Measurements from ENCODE around the gene DIP2B.

The DIP2B gene

DNA sequence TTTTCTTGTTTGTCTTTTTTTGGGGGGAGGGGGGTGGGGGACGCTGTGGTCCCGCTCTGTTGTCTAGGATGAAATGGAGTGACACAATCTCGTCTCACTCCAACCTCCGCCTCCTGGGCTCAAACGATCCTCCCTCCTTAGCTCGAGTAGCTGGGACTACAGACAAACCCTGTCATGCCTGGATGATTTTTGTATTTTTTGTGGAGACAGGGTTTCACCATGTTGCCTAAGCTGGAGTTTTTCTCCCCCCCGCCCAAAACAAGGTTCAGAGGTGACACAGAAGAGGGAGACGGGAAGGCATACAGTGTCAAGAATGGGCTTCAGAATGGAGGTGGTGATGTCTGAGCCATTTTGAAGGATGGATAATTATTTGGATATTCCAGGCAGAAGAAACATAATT is 142.2 kb downstream of the DIP2B start:
- no peak overlapping the region for H3K9ac ChIP-seq (ENCODE audit: low read length)
- no peak overlapping the region for H3K4me2 ChIP-seq (ENCODE audit: low read length)
- no peaks in the 10 kb centered on the region for H4K20me1 ChIP-seq (ENCODE audit: insufficient read depth, low read length)
- no peaks in the 10 kb centered on the region for H3K36me3 ChIP-seq (replicated peaks; ENCODE audit: low read depth, low read length)
- no peak overlapping the region for H3K4me3 ChIP-seq (ENCODE audit: low read length)
- TF ChIP-seq EZH2phosphoT487 (IDR thresholded peaks at IDR 0.05; ENCODE audit: low read depth) = no peak
- TF ChIP-seq, protein P1, sequence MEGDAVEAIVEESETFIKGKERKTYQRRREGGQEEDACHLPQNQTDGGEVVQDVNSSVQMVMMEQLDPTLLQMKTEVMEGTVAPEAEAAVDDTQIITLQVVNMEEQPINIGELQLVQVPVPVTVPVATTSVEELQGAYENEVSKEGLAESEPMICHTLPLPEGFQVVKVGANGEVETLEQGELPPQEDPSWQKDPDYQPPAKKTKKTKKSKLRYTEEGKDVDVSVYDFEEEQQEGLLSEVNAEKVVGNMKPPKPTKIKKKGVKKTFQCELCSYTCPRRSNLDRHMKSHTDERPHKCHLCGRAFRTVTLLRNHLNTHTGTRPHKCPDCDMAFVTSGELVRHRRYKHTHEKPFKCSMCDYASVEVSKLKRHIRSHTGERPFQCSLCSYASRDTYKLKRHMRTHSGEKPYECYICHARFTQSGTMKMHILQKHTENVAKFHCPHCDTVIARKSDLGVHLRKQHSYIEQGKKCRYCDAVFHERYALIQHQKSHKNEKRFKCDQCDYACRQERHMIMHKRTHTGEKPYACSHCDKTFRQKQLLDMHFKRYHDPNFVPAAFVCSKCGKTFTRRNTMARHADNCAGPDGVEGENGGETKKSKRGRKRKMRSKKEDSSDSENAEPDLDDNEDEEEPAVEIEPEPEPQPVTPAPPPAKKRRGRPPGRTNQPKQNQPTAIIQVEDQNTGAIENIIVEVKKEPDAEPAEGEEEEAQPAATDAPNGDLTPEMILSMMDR (IDR thresholded peaks at IDR 0.05; ENCODE audit: low read depth, low read length) = no peak
- no peaks in the 10 kb centered on the region for H3K9me3 ChIP-seq (ENCODE audit: insufficient read depth, low read length)
- H3K4me1 ChIP-seq (ENCODE audit: low read length) = no peaks in the 10 kb centered on the region
- H3K27ac ChIP-seq (ENCODE audit: low read length) = no peak overlapping the region
- H3K79me2 ChIP-seq (ENCODE audit: low read length) = no peaks in the 10 kb centered on the region
- H3K27me3 ChIP-seq (ENCODE audit: low read depth, low read length) = no peaks in the 10 kb centered on the region
- no peak overlapping the region for H2AFZ ChIP-seq (ENCODE audit: low read depth, low read length)

DNA sequence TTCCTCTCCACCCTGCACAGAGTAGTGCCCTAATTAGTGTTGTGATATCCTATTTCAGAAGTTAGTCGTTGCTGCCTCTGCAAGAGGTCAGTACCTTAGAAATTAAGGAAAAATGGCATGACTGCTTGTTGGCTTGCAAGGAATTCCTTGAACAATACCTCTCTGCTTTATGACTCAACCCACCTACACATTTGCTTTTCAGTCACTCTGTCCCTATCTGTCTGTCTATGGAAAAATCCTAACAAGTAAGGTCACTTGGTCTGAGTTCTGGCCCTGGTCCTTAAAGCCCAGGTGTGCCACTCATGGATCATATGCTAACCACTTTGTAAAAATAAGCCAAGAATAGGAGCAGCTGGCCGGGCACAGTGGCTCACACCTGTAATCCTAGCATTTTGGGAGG is 142.7 kb downstream of the DIP2B start:
- H2AFZ ChIP-seq (ENCODE audit: low read depth, low read length) = no peak overlapping the region
- H3K4me1 ChIP-seq (ENCODE audit: low read length) = no peaks in the 10 kb centered on the region
- no peak overlapping the region for H3K4me3 ChIP-seq (ENCODE audit: low read length)
- H3K27me3 ChIP-seq (ENCODE audit: low read depth, low read length) = no peaks in the 10 kb centered on the region
- TF ChIP-seq EZH2phosphoT487 (IDR thresholded peaks at IDR 0.05; ENCODE audit: low read depth) = no peak
- TF ChIP-seq, protein P1 (IDR thresholded peaks at IDR 0.05; ENCODE audit: low read depth, low read length) = no peak
- no peaks in the 10 kb centered on the region for H4K20me1 ChIP-seq (ENCODE audit: insufficient read depth, low read length)
- no peak overlapping the region for H3K9ac ChIP-seq (ENCODE audit: low read length)
- H3K4me2 ChIP-seq (ENCODE audit: low read length) = no peak overlapping the region
- H3K36me3 ChIP-seq (replicated peaks; ENCODE audit: low read depth, low read length) = no peaks in the 10 kb centered on the region
- no peak overlapping the region for H3K27ac ChIP-seq (ENCODE audit: low read length)
- H3K9me3 ChIP-seq (ENCODE audit: insufficient read depth, low read length) = no peaks in the 10 kb centered on the region
- no peaks in the 10 kb centered on the region for H3K79me2 ChIP-seq (ENCODE audit: low read length)

DNA sequence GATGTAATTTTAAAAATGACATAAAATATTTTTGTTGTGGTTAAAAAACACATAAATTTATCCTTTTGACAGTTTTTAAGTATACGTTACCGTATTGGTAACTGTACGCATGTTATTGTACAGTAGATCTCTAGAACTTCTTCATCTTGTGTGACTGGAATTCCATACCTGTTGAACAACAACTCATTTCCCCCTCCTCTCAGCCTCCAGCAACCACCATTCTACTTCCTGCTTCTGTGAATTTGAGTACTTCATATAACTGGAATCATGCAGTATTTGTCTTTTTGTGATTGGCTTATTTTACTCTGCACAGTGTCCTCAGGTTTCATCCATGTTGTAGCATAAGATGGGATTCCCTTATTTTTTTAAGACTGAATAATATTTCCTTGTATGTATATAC is 145.5 kb downstream of the DIP2B start:
- no peaks in the 10 kb centered on the region for H3K4me1 ChIP-seq (ENCODE audit: low read length)
- H3K36me3 ChIP-seq (replicated peaks; ENCODE audit: low read depth, low read length) = no peaks in the 10 kb centered on the region
- H3K4me3 ChIP-seq (ENCODE audit: low read length) = no peak overlapping the region
- no peaks in the 10 kb centered on the region for H4K20me1 ChIP-seq (ENCODE audit: insufficient read depth, low read length)
- no peak overlapping the region for H2AFZ ChIP-seq (ENCODE audit: low read depth, low read length)
- no peaks in the 10 kb centered on the region for H3K9me3 ChIP-seq (ENCODE audit: insufficient read depth, low read length)
- H3K27ac ChIP-seq (ENCODE audit: low read length) = no peak overlapping the region
- H3K79me2 ChIP-seq (ENCODE audit: low read length) = no peaks in the 10 kb centered on the region
- H3K9ac ChIP-seq (ENCODE audit: low read length) = no peak overlapping the region
- H3K4me2 ChIP-seq (ENCODE audit: low read length) = no peak overlapping the region
- no peak for TF ChIP-seq EZH2phosphoT487 (IDR thresholded peaks at IDR 0.05; ENCODE audit: low read depth)
- TF ChIP-seq, protein P1 (IDR thresholded peaks at IDR 0.05; ENCODE audit: low read depth, low read length) = no peak
- H3K27me3 ChIP-seq (ENCODE audit: low read depth, low read length) = no peaks in the 10 kb centered on the region

DNA sequence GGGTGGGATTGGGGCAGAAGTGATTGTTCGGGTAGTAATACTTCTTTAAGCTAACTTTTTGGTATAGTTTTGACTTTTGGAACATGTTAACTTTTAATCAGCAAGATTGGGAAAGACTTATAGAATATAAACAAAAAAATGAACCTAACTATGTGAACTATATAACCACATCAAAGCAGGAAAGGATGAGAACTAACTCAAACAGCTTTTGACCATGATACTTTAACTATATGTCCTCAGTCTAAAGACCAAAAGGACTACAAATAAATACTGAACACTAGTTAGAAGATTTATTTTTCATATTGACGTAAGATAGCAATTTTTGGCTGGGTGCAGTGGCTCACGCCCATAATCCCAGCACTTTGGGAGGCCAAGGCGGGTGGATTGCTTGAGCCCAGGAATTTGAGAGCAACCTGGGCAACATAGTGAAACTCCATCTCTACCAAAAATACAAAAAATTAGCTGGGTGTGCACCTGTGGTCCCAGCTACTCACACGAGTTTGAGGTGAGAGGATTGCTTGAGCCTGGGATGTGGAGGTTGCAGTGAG is 150.7 kb downstream of the DIP2B start:
- Histone ChIP-seq H3K27me3 (ENCODE audit: low read depth, low read length) (no peaks in the 10 kb centered on the region), H3K4me3 (ENCODE audit: low read length) (no peak overlapping the region), H2AFZ (ENCODE audit: low read depth, low read length) (no peak overlapping the region), H3K9ac (ENCODE audit: low read length) (no peak overlapping the region), H3K27ac (ENCODE audit: low read length) (no peak overlapping the region), H3K36me3 (replicated peaks; ENCODE audit: low read depth, low read length) (no peaks in the 10 kb centered on the region), H3K4me1 (ENCODE audit: low read length) (no peaks in the 10 kb centered on the region), H3K9me3 (ENCODE audit: insufficient read depth, low read length) (no peaks in the 10 kb centered on the region), H4K20me1 (ENCODE audit: insufficient read depth, low read length) (no peaks in the 10 kb centered on the region), H3K79me2 (ENCODE audit: low read length) (no peaks in the 10 kb centered on the region), H3K4me2 (ENCODE audit: low read length) (no peak overlapping the region)
- TF ChIP-seq EZH2phosphoT487 (IDR thresholded peaks at IDR 0.05; ENCODE audit: low read depth) = no peak
- TF ChIP-seq, protein P1 (IDR thresholded peaks at IDR 0.05; ENCODE audit: low read depth, low read length) = no peak

Data from OCI-LY3 (cell line).